Measurements from ENCODE around the gene C1orf226.

Gene C1orf226

DNA sequence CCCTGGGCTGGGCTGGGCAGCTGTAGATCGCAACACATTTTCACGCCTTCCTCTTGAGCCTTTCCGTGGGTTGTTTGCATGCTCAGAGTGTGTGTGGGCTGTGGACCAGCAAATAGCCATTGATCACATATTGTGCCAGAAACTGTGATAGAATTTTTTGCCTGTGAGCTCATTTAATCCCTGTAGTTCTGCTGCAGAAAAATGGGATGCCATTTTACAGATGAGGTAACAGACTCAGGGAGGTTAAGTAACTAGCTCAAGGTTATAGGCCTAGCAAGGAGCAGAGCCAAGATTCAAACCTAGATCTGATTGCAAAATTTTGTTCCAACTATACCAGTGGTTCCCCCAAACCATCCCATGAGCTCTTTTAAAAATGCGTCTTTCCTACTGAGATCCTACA, 15.4 kb upstream of the C1orf226 start:
- DNase-seq = no peak

GRCh38 chr1:162366671-162367070, 14.9 kb upstream of the C1orf226 start:
- no peak for DNase-seq

- DNase-seq = no peak
Observed at GRCh38 chr1:162367073-162367472, 14.5 kb upstream of the C1orf226 start.

DNA sequence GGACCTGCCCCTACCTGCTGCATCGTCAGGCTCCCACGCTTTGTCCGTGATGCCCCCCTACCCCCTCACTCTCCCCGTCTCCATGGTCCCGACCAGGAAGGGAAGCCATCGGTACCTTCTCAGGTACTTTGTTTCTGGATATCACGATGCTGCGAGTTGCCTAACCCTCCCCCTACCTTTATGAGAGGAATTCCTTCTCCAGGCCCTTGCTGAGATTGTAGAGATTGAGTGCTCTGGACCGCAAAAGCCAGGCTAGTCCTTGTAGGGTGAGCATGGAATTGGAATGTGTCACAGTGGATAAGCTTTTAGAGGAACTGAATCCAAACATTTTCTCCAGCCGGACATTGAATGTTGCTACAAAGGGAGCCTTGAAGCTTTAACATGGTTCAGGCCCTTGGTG, 13.8 kb upstream of the C1orf226 start:
- DNase-seq = no peak

DNA sequence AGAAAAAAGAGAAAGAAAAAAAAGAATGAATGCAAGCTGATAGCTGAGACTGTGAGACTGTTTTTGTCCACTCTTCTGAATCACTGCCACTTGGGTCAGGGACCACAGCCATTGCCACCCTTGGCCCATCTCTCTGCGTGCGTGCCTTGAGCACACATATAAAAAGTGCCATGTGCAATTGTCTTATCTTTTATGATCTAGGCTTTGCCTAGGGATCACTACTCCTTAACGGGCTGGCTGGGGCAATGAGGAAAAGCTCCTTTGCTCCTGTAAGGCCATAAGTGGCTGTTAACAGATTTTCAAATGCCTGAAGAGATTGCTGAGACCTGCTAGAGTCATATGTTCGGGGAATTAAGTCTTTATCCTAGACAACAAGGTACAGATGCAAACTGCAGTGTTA, 13.1 kb upstream of the C1orf226 start:
- DNase-seq = no peak

GRCh38 chr1:162369571-162369970, 12.0 kb upstream of the C1orf226 start:
- DNase-seq = no peak

GRCh38 chr1:162370161-162370560, 11.4 kb upstream of the C1orf226 start:
- DNase-seq = no peak

GRCh38 chr1:162370721-162371120, 10.8 kb upstream of the C1orf226 start:
- DNase-seq = no peak

GRCh38 chr1:162371611-162372010, 9.9 kb upstream of the C1orf226 start:
- no peak for DNase-seq

GRCh38 chr1:162372159-162373071, 9.1 kb upstream of the C1orf226 start:
- no peak for DNase-seq

DNA sequence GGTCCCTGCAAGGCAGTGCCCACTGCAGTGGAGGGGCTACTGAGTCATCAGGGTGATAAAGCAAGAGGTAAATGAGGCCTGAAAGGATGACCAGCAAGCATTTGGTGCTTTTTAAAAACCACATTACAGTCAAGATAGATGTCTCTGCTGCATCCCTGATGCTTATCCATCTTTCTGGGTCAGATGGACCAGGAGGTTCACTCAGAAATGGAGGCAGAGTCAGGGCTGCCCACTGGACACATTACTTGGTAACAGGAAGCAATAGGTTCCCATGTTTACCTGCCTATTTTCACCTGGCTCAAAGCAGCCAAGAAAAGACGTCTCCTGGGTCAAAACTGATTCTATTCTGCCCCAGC, 8.5 kb upstream of the C1orf226 start:
- DNase-seq = no peak

DNA sequence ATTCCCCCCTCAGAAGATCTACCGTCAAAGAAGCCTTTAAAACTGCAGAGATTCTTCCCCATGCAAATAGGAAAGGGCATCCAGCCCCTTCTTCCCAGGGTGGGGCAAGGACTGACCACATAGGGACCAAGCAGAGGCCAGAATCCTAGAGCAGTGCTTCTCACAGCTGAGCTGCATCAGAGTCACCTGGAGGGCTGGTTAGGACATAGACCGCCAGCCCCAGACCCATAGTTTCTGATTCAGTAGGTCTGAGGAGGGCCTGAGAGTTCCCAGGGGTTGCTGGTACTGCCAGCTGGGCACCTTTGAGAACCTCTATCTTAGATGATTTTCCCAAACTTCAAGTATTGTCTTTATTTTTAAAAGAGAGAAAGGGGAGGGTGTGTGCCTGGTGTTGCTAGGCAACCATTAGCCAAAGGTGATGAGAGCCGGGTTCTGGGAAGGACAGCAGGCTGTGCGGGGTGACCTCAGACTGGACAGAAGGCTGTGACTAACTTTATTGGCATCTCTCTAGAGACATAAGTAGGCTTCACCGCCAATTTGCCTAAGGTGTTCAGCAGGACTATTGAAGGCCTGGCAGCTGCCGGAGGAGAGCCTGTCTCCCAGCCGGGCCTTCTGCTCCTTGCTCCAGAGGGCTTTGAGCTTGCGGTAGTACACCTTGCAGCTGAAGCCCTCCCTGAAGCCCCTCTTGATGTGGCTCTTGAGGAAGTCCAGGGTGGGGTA, 7.8 kb upstream of the C1orf226 start:
- DNase-seq = no peak

- no peak for DNase-seq
Observed at GRCh38 chr1:162374406-162374805, 7.1 kb upstream of the C1orf226 start.

DNA sequence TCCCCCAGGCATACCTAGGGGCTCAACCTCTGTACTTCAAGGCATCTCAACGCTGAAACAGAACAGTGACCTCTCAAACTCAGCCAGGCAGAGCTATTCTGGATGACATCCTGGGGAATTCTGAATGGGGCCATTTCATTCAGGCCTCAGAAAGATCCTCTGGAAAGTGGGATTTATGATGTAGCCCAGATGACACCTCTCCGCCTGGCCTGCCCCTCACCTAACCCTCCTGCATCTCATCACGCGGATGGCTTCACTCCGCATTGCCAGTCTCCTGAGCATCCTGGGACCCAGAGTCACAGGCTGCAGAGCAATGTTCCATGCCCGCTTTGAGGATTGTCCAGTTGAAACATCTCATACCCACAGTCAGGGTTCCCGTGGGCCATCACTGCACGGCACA, 6.1 kb upstream of the C1orf226 start:
- no peak for DNase-seq

GRCh38 chr1:162376691-162377090, 4.8 kb upstream of the C1orf226 start, which contains the start of gene SPATA46:
Gene SPATA46 (minus strand): TSS chr1:162376854. CDS start chr1:162376790, 64 bp downstream.
- no peak for DNase-seq

GRCh38 chr1:162380061-162380846, 1.3 kb upstream of the C1orf226 start:
- no peak for DNase-seq

GRCh38 chr1:162381941-162382750, 618 bp downstream of the C1orf226 start:
- DNase-seq = no peak

- no peak for DNase-seq
Observed at GRCh38 chr1:162383091-162383490, 1.6 kb downstream of the C1orf226 start.

GRCh38 chr1:162383516-162383915, 2.0 kb downstream of the C1orf226 start:
- no peak for DNase-seq

- DNase-seq = no peak
Observed at GRCh38 chr1:162384116-162384515, 2.6 kb downstream of the C1orf226 start.

DNA sequence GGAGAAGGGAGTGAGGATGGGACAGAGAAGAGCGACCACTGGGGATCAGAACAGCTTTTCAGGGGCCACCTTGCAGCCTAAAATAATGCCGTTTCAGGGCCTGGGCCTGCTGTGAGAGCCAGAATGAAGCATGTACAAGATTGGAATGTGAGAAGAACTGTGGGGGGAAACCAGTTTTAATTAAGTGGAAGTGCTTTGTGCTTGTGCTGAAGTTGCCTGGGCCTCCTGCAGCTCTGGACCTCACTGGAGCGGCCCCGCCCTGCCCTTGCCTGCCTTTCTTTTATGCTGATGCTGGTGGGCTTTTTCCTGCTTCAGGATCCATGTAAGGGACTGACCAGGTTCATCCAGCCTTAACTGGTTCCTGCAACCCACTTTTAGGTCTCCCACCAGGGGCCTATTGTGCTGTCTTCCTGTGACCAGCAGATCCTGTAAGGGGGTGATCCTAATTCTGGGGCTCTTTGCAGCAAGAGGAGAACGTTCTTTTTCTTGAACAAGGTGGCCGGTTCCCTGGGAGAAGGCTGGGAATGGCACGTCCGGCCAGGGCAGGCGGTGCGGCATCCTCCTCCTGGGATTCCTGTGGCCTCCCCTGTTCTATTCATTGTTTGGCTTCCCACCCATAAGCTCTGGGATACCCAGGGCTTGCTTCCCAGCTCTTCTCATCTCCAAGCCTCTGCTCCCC, 3.2 kb downstream of the C1orf226 start:
- no peak for DNase-seq

DNA sequence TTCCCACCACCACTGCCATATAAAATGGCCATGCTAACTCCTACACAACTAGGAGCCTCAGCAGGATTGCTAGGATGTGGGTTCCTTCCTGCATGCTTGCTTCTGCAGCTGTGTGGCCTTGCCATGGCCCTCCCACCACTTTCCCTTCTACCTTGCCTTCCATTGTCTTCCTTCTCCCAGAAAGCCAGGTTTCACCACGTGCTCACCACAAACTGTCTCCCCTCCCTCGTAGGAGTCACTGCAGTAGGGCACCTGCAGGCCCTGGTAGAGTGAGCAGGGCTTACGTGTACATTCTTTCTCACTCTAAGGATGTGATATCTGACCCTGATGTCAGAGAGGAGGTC, 3.7 kb downstream of the C1orf226 start:
- DNase-seq = no peak
